MCF 10A (cell line): ENCODE measurements around the gene SLC35E1. TPM values are rescaled to one million over a fixed set of nuclear protein-coding genes. Genes with fewer than 3 reads are reported as not detected.

Experiments used
- BruUV-seq: library from RNA; stranded (reverse); fragments of 400-500 nt; replicated peaks from 2 replicates; lab custom pipeline; 2021; lab: Mats Ljungman, UMichigan
- CTCF ChIA-PET: fragments of 300-600 bp; sonication (Branson Sonifier 250); formaldehyde crosslinking; extraction: SDS; loops from one replicate; lab custom pipeline; 2021; ENCODE audit warnings: antibody characterized with exemption, inconsistent platforms; lab: Yijun Ruan, JAX
- POLR2A ChIA-PET: fragments of 300-600, 350-650 bp; sonication (Branson Sonifier 250); formaldehyde crosslinking; extraction: SDS; loops from one replicate; lab custom pipeline; 2020; ENCODE audit warnings: antibody characterized with exemption, inconsistent platforms; lab: Yijun Ruan, JAX
- DNase-seq: peaks from one replicate; pipeline ENCODE4 v3.0.0-alpha.2; 2018; ENCODE audit not compliant: unreplicated experiment
- H3K27ac Mint-ChIP-seq: one replicate; pipeline ENCODE4 v1.8.0; 2022; ENCODE audit warnings: mild to moderate bottlenecking, low read depth, mixed read lengths; ENCODE audit not compliant: unreplicated experiment
- H3K27me3 Mint-ChIP-seq: one replicate; pipeline ENCODE4 v1.8.0; 2022; ENCODE audit warnings: mixed read lengths; ENCODE audit not compliant: insufficient read depth, unreplicated experiment
- H3K36me3 Mint-ChIP-seq: one replicate; pipeline ENCODE4 v1.8.0; 2022; ENCODE audit warnings: mild to moderate bottlenecking, moderate library complexity, mixed read lengths; ENCODE audit not compliant: insufficient read depth, unreplicated experiment
- H3K4me1 Mint-ChIP-seq: one replicate; pipeline ENCODE4 v1.8.0; 2022; ENCODE audit warnings: mixed read lengths; ENCODE audit not compliant: insufficient read depth, unreplicated experiment
- H3K4me3 Mint-ChIP-seq: one replicate; pipeline ENCODE4 v1.8.0; 2022; ENCODE audit warnings: mild to moderate bottlenecking, moderate library complexity, mixed read lengths; ENCODE audit not compliant: unreplicated experiment
- H3K9me3 Mint-ChIP-seq: one replicate; pipeline ENCODE4 v1.8.0; 2022; ENCODE audit warnings: mixed read lengths; ENCODE audit not compliant: unreplicated experiment
- CTCF ChIP-seq: fragments of 200-600 bp; IDR thresholded peaks from one replicate; pipeline ENCODE4 v1.8.0; 2022; ENCODE audit warnings: antibody characterized with exemption, mild to moderate bottlenecking; ENCODE audit not compliant: unreplicated experiment
- intact Hi-C: fragments of 100-400 bp; cut with micrococcal nuclease; formaldehyde crosslinking; loops from 2 replicates; pipeline ENCODE4 v1.14.1; 2022
- total RNA-seq: library from RNA; stranded (reverse); gene quantifications from 2 replicates; pipeline ENCODE4 v1.2.3, GENCODE V29; 2022

The SLC35E1 gene
- total RNA-seq, 1 experiment from 2014 or later = 62.6 TPM

GRCh38 chr19:16620018-16620417 lies 47.8 kb upstream of the SLC35E1 start:
- peaks cover 30% of the 10 kb centered on the region for H3K4me1 Mint-ChIP-seq
- no TSS peak for BruUV-seq
- ChIA-PET CTCF (no interaction called here), POLR2A (no interaction called here)
- no peaks in the 10 kb centered on the region for H3K27me3 Mint-ChIP-seq
- H3K27ac Mint-ChIP-seq = no peak overlapping the region
- intact Hi-C loops = no loop called here
- H3K9me3 Mint-ChIP-seq = no peaks in the 10 kb centered on the region
- TF ChIP-seq CTCF = no peak
- no peaks in the 10 kb centered on the region for H3K36me3 Mint-ChIP-seq
- DNase-seq = no peak
- H3K4me3 Mint-ChIP-seq = no peak overlapping the region

GRCh38 chr19:16619457-16619856 lies 47.2 kb upstream of the SLC35E1 start:
- Mint-ChIP-seq H3K27me3 (no peaks in the 10 kb centered on the region), H3K4me3 (no peak overlapping the region), H3K27ac (no peak overlapping the region), H3K9me3 (no peaks in the 10 kb centered on the region), H3K36me3 (no peaks in the 10 kb centered on the region), H3K4me1 (peaks cover 33% of the 10 kb centered on the region)
- DNase-seq = no peak
- CTCF ChIA-PET = no interaction called here
- no TSS peak for BruUV-seq
- no peak for TF ChIP-seq CTCF
- intact Hi-C loops = no loop called here
- POLR2A ChIA-PET = interaction anchor here (0.5 kb wide), 1 partner anchor 50 kb away, joined by 4 read pairs; no protein-coding TSS in a partner anchor

- intact Hi-C loops = no loop called here
- Mint-ChIP-seq H3K27me3 (no peaks in the 10 kb centered on the region), H3K4me1 (peaks cover 35% of the 10 kb centered on the region), H3K36me3 (no peaks in the 10 kb centered on the region), H3K9me3 (no peaks in the 10 kb centered on the region), H3K27ac (no peak overlapping the region), H3K4me3 (no peak overlapping the region)
- BruUV-seq = no TSS peak
- CTCF ChIA-PET = no interaction called here
- no peak for TF ChIP-seq CTCF
- POLR2A ChIA-PET = interaction anchor here (1.1 to 3.5 kb wide), 2 partner anchors 9 kb away, joined by 4 to 16 read pairs; partner anchors contain the start of gene MED26
- no peak for DNase-seq
Observed at GRCh38 chr19:16618248-16618647, 46.0 kb upstream of the SLC35E1 start.

GRCh38 chr19:16615808-16616207 lies 43.6 kb upstream of the SLC35E1 start:
- ChIA-PET POLR2A (interaction anchor here (3.5 kb wide), 1 partner anchor 12 kb away, joined by 16 read pairs; the partner anchor contains the start of gene MED26), CTCF (interaction anchor here (0.7 to 1.1 kb wide), 2 partner anchors 9 to 31 kb away, joined by 3 read pairs; no protein-coding TSS in a partner anchor)
- Mint-ChIP-seq H3K27ac (no peak overlapping the region), H3K9me3 (no peaks in the 10 kb centered on the region), H3K36me3 (no peaks in the 10 kb centered on the region), H3K4me3 (no peak overlapping the region), H3K4me1 (peaks cover 45% of the 10 kb centered on the region), H3K27me3 (no peaks in the 10 kb centered on the region)
- no peak for DNase-seq
- no TSS peak for BruUV-seq
- intact Hi-C loops = no loop called here
- no peak for TF ChIP-seq CTCF
